Panc1 (cell line): ENCODE data around the gene SLC19A2. TPM values are rescaled to one million over a fixed set of nuclear protein-coding genes. Genes with fewer than 3 reads are reported as not detected.

Experiments
- ATAC-seq: fragments of 200-7000 bp; cut with Tn5 transposase; 2 replicates; pipeline ENCODE4 v1.9.1; 2020; ENCODE audit warnings: mild to moderate bottlenecking, moderate library complexity
- BruUV-seq: library from RNA; stranded (reverse); fragments of 400-500 nt; replicated peaks from 2 replicates; lab custom pipeline; 2021; lab: Mats Ljungman, UMichigan
- CTCF ChIA-PET: fragments of 300-600 bp; sonication (Branson Sonifier 250); formaldehyde crosslinking; loops from one replicate; lab custom pipeline; 2022; ENCODE audit warnings: antibody characterized with exemption; lab: Charles Lee
- POLR2A ChIA-PET: fragments of 300-600 bp; sonication (Branson Sonifier 250); formaldehyde crosslinking; loops from one replicate; lab custom pipeline; 2022; ENCODE audit warnings: antibody characterized with exemption; lab: Charles Lee
- DNase-seq: peaks from one replicate; pipeline ENCODE4 v3.0.0-alpha.2; 2010; ENCODE audit warnings: low read depth, low spot score
- H3K27ac ChIP-seq: 2 replicates; pipeline ENCODE4 v1.5.1; 2011; ENCODE audit warnings: mild to moderate bottlenecking, low read length, inconsistent platforms
- H3K27me3 ChIP-seq: fragments of 200-500 bp; sonication (Bioruptor generic); 2 replicates; pipeline ENCODE4 v1.6.0; 2014; ENCODE audit warnings: low read length, inconsistent platforms; ENCODE audit not compliant: control insufficient read depth, insufficient read depth
- H3K36me3 ChIP-seq: fragments of 200-500 bp; sonication (Bioruptor generic); 2 replicates; pipeline ENCODE4 v1.5.1; 2014; ENCODE audit warnings: inconsistent platforms, mild to moderate bottlenecking, low read length, moderate library complexity; ENCODE audit not compliant: control insufficient read depth, insufficient read depth
- H3K4me1 ChIP-seq: 2 replicates; pipeline ENCODE4 v1.5.1; 2011; ENCODE audit warnings: inconsistent platforms, mild to moderate bottlenecking, low read length, moderate library complexity; ENCODE audit not compliant: control insufficient read depth, insufficient read depth
- H3K4me3 ChIP-seq, 2 experiments: 2 replicates each; pipeline ENCODE4 v1.5.1; 2011 to 2012; ENCODE audit warnings: low read depth in 2 of 2, low read length in 2 of 2, mild to moderate bottlenecking in 2 of 2, inconsistent platforms in 1 of 2, moderate library complexity in 1 of 2
- H3K9me3 ChIP-seq: fragments of 200-500 bp; sonication (Bioruptor generic); 2 replicates; pipeline ENCODE4 v1.5.1; 2014; ENCODE audit warnings: low read depth, mild to moderate bottlenecking, inconsistent platforms, low read length, moderate library complexity; ENCODE audit not compliant: control insufficient read depth, insufficient read depth
- POLR2AphosphoS5 ChIP-seq: IDR thresholded peaks from 2 replicates; pipeline ENCODE4 v1.6.1; 2012; ENCODE audit warnings: mild to moderate bottlenecking, low read depth, low read length, moderate library complexity
- SIN3A ChIP-seq: IDR thresholded peaks from 2 replicates; pipeline ENCODE4 v1.6.1; 2012; ENCODE audit warnings: low read depth, mild to moderate bottlenecking, low read length, moderate library complexity, borderline replicate concordance; ENCODE audit not compliant: insufficient read depth
- TCF7L2 ChIP-seq: IDR thresholded peaks from 2 replicates; pipeline ENCODE4 v1.6.1; 2011; ENCODE audit warnings: mild to moderate bottlenecking, low read depth, low read length, inconsistent platforms
- in situ Hi-C: cut with HindIII; loops from 2 replicates; pipeline ENCODE4 v1.10.0; 2016; ENCODE audit warnings: low sequenced_read_pairs, low pct_unique_long_range_greater_than_20kb
- intact Hi-C: fragments of 100-400 bp; cut with micrococcal nuclease; formaldehyde crosslinking; loops from one replicate; pipeline ENCODE4 v1.10.0; 2022; ENCODE audit not compliant: unreplicated experiment
- total RNA-seq: library from RNA; stranded (reverse); gene quantifications from one replicate; pipeline ENCODE4 v1.2.1, GENCODE V29; 2021; ENCODE audit not compliant: unreplicated experiment
- TF ChIP-seq, protein P1 (sequence below), 2 experiments: IDR thresholded peaks; 2 replicates each; pipeline ENCODE4 v1.6.1; 2011 to 2012; ENCODE audit warnings: low read depth in 2 of 2, control low read depth in 1 of 2, low read length in 1 of 2, mild to moderate bottlenecking in 1 of 2, moderate library complexity in 1 of 2; ENCODE audit not compliant: insufficient read depth in 1 of 2
- TF ChIP-seq, protein P2 (sequence below): fragments of 450-650 bp; IDR thresholded peaks from 2 replicates; pipeline ENCODE4 v1.5.1; 2017; ENCODE audit warnings: mild to moderate bottlenecking

Gene SLC19A2
- total RNA-seq, 1 experiment from 2014 or later: 10.8 TPM

DNA sequence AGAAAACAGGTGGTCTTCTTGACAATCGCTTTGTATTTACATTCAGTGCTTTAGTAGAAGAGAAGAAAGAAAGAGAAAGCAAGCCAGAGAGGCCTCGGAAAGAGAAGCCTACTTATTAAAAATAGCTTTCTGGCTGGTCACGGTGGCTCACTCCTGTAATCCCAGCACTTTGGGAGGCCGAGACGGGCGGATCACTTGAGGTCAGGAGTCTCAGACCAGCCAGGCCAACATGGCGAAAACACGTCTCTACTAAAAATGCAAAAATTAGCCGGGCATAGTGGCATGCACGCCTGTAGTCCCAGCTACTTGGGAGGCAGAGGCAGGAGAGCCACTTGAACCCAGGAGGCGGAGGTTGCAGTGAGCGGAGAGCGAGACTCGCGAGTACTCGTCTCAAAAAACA, 1.8 kb upstream of the SLC19A2 start:
- no TSS peak for BruUV-seq
- ChIA-PET CTCF (no interaction called here), POLR2A (no interaction called here)
- Histone ChIP-seq H3K36me3 (no peaks in the 10 kb centered on the region), H3K27me3 (no peaks in the 10 kb centered on the region), H3K4me3 (peak overlapping the region; percentile 84 to 87), H3K9me3 (no peaks in the 10 kb centered on the region), H3K27ac (peak overlapping the region; percentile 97), H3K4me1 (peaks cover 27% of the 10 kb centered on the region)
- intact Hi-C loops (loop anchor here (5.0 kb wide), 1 partner anchor 120 kb away; the partner anchor contains the start of genes BLZF1 and NME7), in situ Hi-C loops (no loop called here)
- no peak for DNase-seq
- no peak for ATAC-seq
- TF ChIP-seq, protein P1, sequence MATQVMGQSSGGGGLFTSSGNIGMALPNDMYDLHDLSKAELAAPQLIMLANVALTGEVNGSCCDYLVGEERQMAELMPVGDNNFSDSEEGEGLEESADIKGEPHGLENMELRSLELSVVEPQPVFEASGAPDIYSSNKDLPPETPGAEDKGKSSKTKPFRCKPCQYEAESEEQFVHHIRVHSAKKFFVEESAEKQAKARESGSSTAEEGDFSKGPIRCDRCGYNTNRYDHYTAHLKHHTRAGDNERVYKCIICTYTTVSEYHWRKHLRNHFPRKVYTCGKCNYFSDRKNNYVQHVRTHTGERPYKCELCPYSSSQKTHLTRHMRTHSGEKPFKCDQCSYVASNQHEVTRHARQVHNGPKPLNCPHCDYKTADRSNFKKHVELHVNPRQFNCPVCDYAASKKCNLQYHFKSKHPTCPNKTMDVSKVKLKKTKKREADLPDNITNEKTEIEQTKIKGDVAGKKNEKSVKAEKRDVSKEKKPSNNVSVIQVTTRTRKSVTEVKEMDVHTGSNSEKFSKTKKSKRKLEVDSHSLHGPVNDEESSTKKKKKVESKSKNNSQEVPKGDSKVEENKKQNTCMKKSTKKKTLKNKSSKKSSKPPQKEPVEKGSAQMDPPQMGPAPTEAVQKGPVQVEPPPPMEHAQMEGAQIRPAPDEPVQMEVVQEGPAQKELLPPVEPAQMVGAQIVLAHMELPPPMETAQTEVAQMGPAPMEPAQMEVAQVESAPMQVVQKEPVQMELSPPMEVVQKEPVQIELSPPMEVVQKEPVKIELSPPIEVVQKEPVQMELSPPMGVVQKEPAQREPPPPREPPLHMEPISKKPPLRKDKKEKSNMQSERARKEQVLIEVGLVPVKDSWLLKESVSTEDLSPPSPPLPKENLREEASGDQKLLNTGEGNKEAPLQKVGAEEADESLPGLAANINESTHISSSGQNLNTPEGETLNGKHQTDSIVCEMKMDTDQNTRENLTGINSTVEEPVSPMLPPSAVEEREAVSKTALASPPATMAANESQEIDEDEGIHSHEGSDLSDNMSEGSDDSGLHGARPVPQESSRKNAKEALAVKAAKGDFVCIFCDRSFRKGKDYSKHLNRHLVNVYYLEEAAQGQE (IDR thresholded peaks at IDR 0.05; ENCODE audit: insufficient read depth in 1 of 2, low read depth in 2 of 2, low read length in 1 of 2): no peak
- no peak for TF ChIP-seq POLR2AphosphoS5
- no peak for TF ChIP-seq TCF7L2
- TF ChIP-seq, protein P2, sequence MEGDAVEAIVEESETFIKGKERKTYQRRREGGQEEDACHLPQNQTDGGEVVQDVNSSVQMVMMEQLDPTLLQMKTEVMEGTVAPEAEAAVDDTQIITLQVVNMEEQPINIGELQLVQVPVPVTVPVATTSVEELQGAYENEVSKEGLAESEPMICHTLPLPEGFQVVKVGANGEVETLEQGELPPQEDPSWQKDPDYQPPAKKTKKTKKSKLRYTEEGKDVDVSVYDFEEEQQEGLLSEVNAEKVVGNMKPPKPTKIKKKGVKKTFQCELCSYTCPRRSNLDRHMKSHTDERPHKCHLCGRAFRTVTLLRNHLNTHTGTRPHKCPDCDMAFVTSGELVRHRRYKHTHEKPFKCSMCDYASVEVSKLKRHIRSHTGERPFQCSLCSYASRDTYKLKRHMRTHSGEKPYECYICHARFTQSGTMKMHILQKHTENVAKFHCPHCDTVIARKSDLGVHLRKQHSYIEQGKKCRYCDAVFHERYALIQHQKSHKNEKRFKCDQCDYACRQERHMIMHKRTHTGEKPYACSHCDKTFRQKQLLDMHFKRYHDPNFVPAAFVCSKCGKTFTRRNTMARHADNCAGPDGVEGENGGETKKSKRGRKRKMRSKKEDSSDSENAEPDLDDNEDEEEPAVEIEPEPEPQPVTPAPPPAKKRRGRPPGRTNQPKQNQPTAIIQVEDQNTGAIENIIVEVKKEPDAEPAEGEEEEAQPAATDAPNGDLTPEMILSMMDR: no peak
- TF ChIP-seq SIN3A: no peak

DNA sequence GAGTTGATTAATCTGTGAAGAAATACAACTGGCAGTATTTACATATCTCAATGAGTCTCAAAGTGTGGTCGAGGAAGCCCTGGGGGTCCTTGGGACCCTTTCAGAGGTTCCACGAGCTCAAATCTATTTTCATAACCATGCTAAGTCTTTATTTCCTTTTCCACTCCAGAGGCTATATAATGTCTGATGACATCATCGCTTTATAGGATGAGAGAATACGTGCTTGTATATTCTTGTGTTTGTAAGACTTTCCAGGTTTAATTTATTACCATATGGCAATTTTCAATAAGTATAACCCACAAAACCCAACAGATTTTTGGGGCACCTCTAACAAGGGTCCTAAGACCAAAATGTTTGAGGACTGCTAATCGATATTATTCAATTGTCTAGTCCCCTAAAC, 1.4 kb upstream of the SLC19A2 start:
- intact Hi-C loops: loop anchor here (5.0 kb wide), 1 partner anchor 120 kb away; the partner anchor contains the start of genes BLZF1 and NME7
- TF ChIP-seq POLR2AphosphoS5 (no peak), TCF7L2 (no peak), SIN3A (no peak)
- TF ChIP-seq, protein P2: no peak
- TF ChIP-seq, protein P1 (IDR thresholded peaks at IDR 0.05; ENCODE audit: insufficient read depth in 1 of 2, low read depth in 2 of 2, low read length in 1 of 2): no peak
- H3K36me3 ChIP-seq: no peaks in the 10 kb centered on the region
- peaks cover 27% of the 10 kb centered on the region for H3K4me1 ChIP-seq
- H3K27ac ChIP-seq: peak overlapping the region; percentile 97
- ChIA-PET CTCF (no interaction called here), POLR2A (no interaction called here)
- H3K27me3 ChIP-seq: no peaks in the 10 kb centered on the region
- in situ Hi-C loops: no loop called here
- ATAC-seq (no peak), DNase-seq (no peak)
- H3K4me3 ChIP-seq: peak overlapping the region; percentile 84 to 87
- no TSS peak for BruUV-seq
- no peaks in the 10 kb centered on the region for H3K9me3 ChIP-seq
